A549 treated with dexamethasone at 1 μM for 4 hours (cell line): ENCODE results near the gene INTS1. TPM values are rescaled to one million over a fixed set of nuclear protein-coding genes. Genes with fewer than 3 reads are reported as not detected.

ENCODE experiments used
- total RNA-seq: library from RNA; stranded (reverse); fragments of 200-300 nt; extraction: Qiagen RNA extraction; gene quantifications from 5 replicates; pipeline ENCODE4 v1.2.3, GENCODE V29; 2022

INTS1 gene, protein sequence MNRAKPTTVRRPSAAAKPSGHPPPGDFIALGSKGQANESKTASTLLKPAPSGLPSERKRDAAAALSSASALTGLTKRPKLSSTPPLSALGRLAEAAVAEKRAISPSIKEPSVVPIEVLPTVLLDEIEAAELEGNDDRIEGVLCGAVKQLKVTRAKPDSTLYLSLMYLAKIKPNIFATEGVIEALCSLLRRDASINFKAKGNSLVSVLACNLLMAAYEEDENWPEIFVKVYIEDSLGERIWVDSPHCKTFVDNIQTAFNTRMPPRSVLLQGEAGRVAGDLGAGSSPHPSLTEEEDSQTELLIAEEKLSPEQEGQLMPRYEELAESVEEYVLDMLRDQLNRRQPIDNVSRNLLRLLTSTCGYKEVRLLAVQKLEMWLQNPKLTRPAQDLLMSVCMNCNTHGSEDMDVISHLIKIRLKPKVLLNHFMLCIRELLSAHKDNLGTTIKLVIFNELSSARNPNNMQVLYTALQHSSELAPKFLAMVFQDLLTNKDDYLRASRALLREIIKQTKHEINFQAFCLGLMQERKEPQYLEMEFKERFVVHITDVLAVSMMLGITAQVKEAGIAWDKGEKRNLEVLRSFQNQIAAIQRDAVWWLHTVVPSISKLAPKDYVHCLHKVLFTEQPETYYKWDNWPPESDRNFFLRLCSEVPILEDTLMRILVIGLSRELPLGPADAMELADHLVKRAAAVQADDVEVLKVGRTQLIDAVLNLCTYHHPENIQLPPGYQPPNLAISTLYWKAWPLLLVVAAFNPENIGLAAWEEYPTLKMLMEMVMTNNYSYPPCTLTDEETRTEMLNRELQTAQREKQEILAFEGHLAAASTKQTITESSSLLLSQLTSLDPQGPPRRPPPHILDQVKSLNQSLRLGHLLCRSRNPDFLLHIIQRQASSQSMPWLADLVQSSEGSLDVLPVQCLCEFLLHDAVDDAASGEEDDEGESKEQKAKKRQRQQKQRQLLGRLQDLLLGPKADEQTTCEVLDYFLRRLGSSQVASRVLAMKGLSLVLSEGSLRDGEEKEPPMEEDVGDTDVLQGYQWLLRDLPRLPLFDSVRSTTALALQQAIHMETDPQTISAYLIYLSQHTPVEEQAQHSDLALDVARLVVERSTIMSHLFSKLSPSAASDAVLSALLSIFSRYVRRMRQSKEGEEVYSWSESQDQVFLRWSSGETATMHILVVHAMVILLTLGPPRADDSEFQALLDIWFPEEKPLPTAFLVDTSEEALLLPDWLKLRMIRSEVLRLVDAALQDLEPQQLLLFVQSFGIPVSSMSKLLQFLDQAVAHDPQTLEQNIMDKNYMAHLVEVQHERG (N-terminal part only)
- 34.2 to 66.2 TPM (median 60.1 TPM) in 5 replicates for total RNA-seq

DNA sequence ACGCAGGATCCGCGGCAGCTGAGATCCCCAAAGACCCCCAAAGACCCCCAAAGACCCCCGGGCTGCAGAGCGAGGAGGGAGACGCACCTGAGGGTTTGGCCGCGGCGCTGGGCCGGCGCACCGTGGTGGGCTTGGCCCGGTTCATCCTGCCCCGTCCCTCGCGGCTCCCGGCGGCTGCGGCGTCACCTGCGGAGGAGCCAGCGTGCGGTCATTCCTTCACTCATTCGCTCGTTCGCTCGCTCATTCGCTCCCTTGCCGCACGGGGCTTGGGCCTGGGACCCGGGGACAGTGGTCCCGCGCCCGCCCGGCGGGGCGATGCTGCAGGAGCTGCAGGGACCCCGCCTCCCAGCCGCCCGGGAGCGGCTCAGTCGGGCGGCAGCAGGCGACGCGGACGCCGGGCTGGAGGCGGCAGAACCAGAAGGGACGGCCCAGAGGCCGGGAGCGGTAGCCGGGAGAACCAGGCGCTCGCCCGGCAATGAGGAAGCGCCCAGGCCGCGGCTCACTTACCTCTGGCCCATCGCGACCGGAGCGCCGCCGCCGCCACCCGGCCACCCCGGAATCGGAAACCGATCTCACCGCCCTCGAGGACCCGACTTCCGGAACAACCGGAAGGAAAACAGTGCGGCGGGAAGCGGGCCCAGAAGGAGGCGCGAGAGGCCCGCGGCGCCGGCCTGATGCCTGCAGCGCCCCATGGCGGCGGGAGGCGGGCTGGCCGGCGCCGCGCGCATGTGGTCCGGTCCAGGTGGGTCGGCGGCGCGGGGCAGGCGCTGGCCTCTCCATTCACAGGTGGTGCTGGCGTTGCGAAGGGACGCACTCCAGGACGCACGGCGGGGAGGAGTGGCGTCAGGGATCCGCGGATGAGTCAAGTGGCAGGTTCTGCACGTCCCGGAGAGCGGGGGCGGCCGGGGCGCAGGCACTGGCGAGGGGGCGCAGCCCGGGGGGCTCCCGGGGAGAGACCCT, at the start of gene INTS1:
INTS1 (minus strand) TSS at position 574 of the 960 bp plus-strand sequence; CDS start at position 145, 429 bp downstream.

DNA sequence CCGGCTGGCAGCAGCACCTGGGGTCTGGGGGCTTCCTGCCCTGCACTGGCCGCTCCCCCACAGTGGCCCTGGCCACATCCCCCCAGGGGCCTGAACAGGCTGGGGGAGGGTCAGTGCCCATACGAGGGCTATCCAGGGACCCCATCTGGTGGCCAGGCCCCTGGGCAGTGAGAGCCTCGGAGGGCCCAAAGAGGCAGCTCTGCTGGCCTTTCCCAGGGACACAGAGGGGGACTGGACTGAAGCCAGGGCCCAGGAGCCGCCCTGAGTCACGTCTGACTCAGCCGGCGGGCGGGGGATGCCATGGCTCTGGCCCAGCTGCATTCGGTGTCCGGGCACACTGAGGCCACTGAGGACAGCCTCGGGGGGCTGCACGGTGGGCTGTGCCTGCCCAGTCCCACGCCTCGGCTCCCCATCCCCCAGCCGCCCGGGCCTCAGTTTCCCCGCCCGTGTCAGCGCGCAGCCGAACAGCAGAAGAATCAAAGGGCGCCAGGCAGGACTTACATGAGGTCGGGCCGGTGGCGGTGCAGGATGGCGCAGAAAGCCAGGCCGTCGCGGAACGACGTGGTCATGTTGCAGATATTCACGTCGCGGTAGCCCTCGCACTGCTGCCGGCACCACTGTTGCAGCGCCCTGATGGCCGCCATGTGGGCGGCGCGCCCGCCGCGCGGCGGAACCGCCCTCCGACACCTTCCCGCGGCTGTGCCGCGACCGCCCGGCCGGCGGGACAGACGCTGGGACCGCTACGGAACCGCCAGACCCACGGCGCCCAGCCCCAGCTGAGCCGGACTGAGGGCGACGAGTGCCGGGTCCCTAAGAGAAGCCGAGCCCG, 45.3 kb downstream of the INTS1 start, which contains the start of gene MICALL2:
MICALL2 (minus strand) TSS at position 788 of the 829 bp plus-strand sequence; CDS start at position 644, 144 bp downstream.

Other genes with a start within 250 kb of the INTS1 start
- 12.1 to 22.7 TPM (median 20.7 TPM) in 5 replicates for gene MICALL2, start 44.9 kb downstream of the INTS1 start, total RNA-seq
- gene MAFK, start 26.3 kb upstream of the INTS1 start, total RNA-seq: 24.6 to 47.9 TPM (median 38.8 TPM) in 5 replicates
- 4.1 to 10.4 TPM (median 8.8 TPM) in 5 replicates for gene TMEM184A, start 51.8 kb upstream of the INTS1 start, total RNA-seq
- 71.6 to 92.3 TPM (median 86.8 TPM) in 5 replicates for gene PSMG3, start 65.6 kb upstream of the INTS1 start, total RNA-seq
- gene ELFN1, start 165.9 kb upstream of the INTS1 start, total RNA-seq: 0.24 to 0.37 TPM (median 0.33 TPM) in 5 replicates